Caco-2 (cell line): ENCODE measurements around the gene PLEKHA8. TPM values are rescaled to one million over a fixed set of nuclear protein-coding genes. Genes with fewer than 3 reads are reported as not detected.

ENCODE experiments used
- BruUV-seq: library from RNA; stranded (reverse); fragments of 400-500 nt; replicated peaks from 2 replicates; lab custom pipeline; 2021; lab: Mats Ljungman, UMichigan
- CTCF ChIA-PET: fragments of 300-600 bp; sonication (Branson Sonifier 250); formaldehyde crosslinking; loops from one replicate; lab custom pipeline; 2022; ENCODE audit warnings: antibody characterized with exemption; lab: Charles Lee
- POLR2A ChIA-PET: fragments of 300-600 bp; sonication (Branson Sonifier 250); formaldehyde crosslinking; loops from one replicate; lab custom pipeline; 2022; ENCODE audit warnings: antibody characterized with exemption; lab: Charles Lee
- DNase-seq, 2 experiments: peaks; one replicate each; pipeline versions ENCODE4 v3.0.0 to v3.0.0-alpha.2; 2020 to 2022
- H3K27me3 ChIP-seq: replicated peaks from 2 replicates; pipeline ENCODE4 v1.6.0; 2011; ENCODE audit warnings: low read length; ENCODE audit not compliant: control insufficient read depth, insufficient read depth
- H3K36me3 ChIP-seq: 2 replicates; pipeline ENCODE4 v1.5.1; 2011; ENCODE audit warnings: low read length; ENCODE audit not compliant: control insufficient read depth, insufficient read depth
- H3K4me1 ChIP-seq: fragments of 250-450 bp; sonication (Bioruptor Pico); 2 replicates; pipeline ENCODE4 v1.5.1; 2020; ENCODE audit warnings: mild to moderate bottlenecking
- H3K4me3 ChIP-seq: 2 replicates; pipeline ENCODE4 v1.5.1; 2011; ENCODE audit warnings: low read depth, mild to moderate bottlenecking, control low read depth, low read length
- H3K9me3 ChIP-seq: fragments of 250-450 bp; sonication (Bioruptor Pico); 2 replicates; pipeline ENCODE4 v1.5.1; 2020; ENCODE audit warnings: mild to moderate bottlenecking, moderate library complexity
- H3K27ac Mint-ChIP-seq: one replicate; pipeline ENCODE4 v1.8.0; 2022; ENCODE audit warnings: mixed read lengths; ENCODE audit not compliant: unreplicated experiment
- H3K27me3 Mint-ChIP-seq: one replicate; pipeline ENCODE4 v1.8.0; 2022; ENCODE audit warnings: mixed read lengths; ENCODE audit not compliant: insufficient read depth, unreplicated experiment
- H3K36me3 Mint-ChIP-seq: one replicate; pipeline ENCODE4 v1.8.0; 2022; ENCODE audit warnings: mild to moderate bottlenecking, mixed read lengths; ENCODE audit not compliant: insufficient read depth, unreplicated experiment
- H3K4me1 Mint-ChIP-seq: one replicate; pipeline ENCODE4 v1.8.0; 2022; ENCODE audit warnings: low read depth, mixed read lengths; ENCODE audit not compliant: unreplicated experiment
- H3K4me3 Mint-ChIP-seq: one replicate; pipeline ENCODE4 v1.8.0; 2022; ENCODE audit warnings: mild to moderate bottlenecking, moderate library complexity, mixed read lengths; ENCODE audit not compliant: unreplicated experiment
- H3K9me3 Mint-ChIP-seq: one replicate; pipeline ENCODE4 v1.8.0; 2022; ENCODE audit warnings: mixed read lengths; ENCODE audit not compliant: unreplicated experiment
- intact Hi-C: fragments of 100-400 bp; cut with micrococcal nuclease; formaldehyde crosslinking; loops from one replicate; pipeline ENCODE4 v1.10.0; 2022; ENCODE audit not compliant: unreplicated experiment
- total RNA-seq: library from RNA; stranded (reverse); gene quantifications from 2 replicates; pipeline ENCODE4 v1.2.3, GENCODE V29; 2022
- TF ChIP-seq, protein P1 (sequence below), 2 experiments: fragments of 200-600 bp in 1 of 2; IDR thresholded peaks; 1 replicate in 1 of 2; 2 replicates in 1 of 2; pipeline versions ENCODE4 v1.5.1 to v1.8.0; 2011 to 2022; ENCODE audit warnings: antibody characterized with exemption in 1 of 2, control low read depth in 1 of 2, inconsistent platforms in 1 of 2, low read depth in 1 of 2, low read length in 1 of 2, mild to moderate bottlenecking in 1 of 2, moderate library complexity in 1 of 2; ENCODE audit not compliant: insufficient read depth in 1 of 2, severe bottlenecking in 1 of 2, unreplicated experiment in 1 of 2

The PLEKHA8 gene
- total RNA-seq, 1 experiment from 2014 or later: 32.5 TPM

DNA sequence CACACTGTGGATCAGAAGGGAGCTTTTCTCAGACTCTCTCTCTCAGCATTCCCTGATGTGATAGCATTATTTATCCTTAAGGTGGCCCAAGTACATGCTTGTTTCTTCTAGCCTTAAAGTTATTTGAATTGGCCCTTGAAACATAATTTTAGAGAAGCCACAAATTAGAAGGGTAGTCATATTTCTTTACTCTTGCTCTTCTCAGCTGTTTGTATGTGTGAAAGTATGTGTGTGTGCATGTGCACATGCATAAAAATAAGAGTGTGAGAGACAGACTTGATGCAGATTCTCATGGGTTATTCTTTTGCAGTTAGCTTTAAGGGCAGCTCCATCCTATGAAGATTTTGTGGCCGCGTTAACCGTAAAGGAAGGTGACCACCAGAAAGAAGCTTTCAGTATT lies 50.1 kb downstream of the PLEKHA8 start:
- Mint-ChIP-seq H3K27ac (no peak overlapping the region), H3K36me3 (peaks cover 16% of the 10 kb centered on the region), H3K27me3 (no peaks in the 10 kb centered on the region), H3K4me1 (no peaks in the 10 kb centered on the region), H3K9me3 (no peaks in the 10 kb centered on the region), H3K4me3 (no peak overlapping the region)
- DNase-seq: no peak
- H3K4me3 ChIP-seq: no peak overlapping the region
- BruUV-seq: no TSS peak
- H3K27me3 ChIP-seq: no peaks in the 10 kb centered on the region
- POLR2A ChIA-PET: no interaction called here
- H3K36me3 ChIP-seq: no peaks in the 10 kb centered on the region
- CTCF ChIA-PET: interaction anchor here (0.5 kb wide), 1 partner anchor 346 kb away, joined by 3 read pairs; no protein-coding TSS in a partner anchor
- H3K4me1 ChIP-seq: 0 out of 2 replicates have a peak, but pooled peaks cover 3% of the 10 kb centered on the region
- TF ChIP-seq, protein P1, sequence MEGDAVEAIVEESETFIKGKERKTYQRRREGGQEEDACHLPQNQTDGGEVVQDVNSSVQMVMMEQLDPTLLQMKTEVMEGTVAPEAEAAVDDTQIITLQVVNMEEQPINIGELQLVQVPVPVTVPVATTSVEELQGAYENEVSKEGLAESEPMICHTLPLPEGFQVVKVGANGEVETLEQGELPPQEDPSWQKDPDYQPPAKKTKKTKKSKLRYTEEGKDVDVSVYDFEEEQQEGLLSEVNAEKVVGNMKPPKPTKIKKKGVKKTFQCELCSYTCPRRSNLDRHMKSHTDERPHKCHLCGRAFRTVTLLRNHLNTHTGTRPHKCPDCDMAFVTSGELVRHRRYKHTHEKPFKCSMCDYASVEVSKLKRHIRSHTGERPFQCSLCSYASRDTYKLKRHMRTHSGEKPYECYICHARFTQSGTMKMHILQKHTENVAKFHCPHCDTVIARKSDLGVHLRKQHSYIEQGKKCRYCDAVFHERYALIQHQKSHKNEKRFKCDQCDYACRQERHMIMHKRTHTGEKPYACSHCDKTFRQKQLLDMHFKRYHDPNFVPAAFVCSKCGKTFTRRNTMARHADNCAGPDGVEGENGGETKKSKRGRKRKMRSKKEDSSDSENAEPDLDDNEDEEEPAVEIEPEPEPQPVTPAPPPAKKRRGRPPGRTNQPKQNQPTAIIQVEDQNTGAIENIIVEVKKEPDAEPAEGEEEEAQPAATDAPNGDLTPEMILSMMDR (IDR thresholded peaks at IDR 0.05; ENCODE audit: insufficient read depth in 1 of 2, low read depth in 1 of 2, low read length in 1 of 2, severe bottlenecking in 1 of 2, unreplicated experiment in 1 of 2): no peak
- intact Hi-C loops: no loop called here
- H3K9me3 ChIP-seq: no peaks in the 10 kb centered on the region

DNA sequence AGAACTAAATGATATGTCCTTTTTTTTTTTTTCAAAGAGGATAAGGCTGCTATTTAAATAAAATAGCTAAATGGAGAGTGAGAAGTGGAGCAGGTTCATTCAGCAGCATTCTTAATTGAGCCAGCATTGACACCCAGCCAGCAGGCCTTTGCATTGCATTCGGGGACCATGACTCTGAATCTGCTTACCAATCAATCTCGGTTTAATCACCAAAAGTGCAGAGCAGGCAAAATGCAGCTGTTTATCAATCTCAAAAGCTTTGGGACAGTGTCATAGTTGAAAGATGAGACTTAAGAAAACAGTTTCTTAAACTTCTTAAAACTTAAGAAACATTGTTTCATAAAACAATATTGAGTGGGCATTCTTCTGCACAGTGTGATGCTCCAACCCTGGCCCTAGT lies 51.7 kb downstream of the PLEKHA8 start:
- POLR2A ChIA-PET: no interaction called here
- no peaks in the 10 kb centered on the region for H3K9me3 Mint-ChIP-seq
- intact Hi-C loops: no loop called here
- no TSS peak for BruUV-seq
- H3K4me1 Mint-ChIP-seq: no peaks in the 10 kb centered on the region
- DNase-seq: no peak
- H3K27ac Mint-ChIP-seq: no peak overlapping the region
- H3K4me3 Mint-ChIP-seq: no peak overlapping the region
- no peaks in the 10 kb centered on the region for H3K27me3 ChIP-seq
- H3K36me3 Mint-ChIP-seq: peaks cover 16% of the 10 kb centered on the region
- no peaks in the 10 kb centered on the region for H3K36me3 ChIP-seq
- H3K9me3 ChIP-seq: no peaks in the 10 kb centered on the region
- H3K4me3 ChIP-seq: no peak overlapping the region
- H3K27me3 Mint-ChIP-seq: no peaks in the 10 kb centered on the region
- TF ChIP-seq, protein P1 (IDR thresholded peaks at IDR 0.05; ENCODE audit: insufficient read depth in 1 of 2, low read depth in 1 of 2, low read length in 1 of 2, severe bottlenecking in 1 of 2, unreplicated experiment in 1 of 2): no peak
- CTCF ChIA-PET: no interaction called here
- 0 out of 2 replicates have a peak, but pooled peaks cover 3% of the 10 kb centered on the region for H3K4me1 ChIP-seq

DNA sequence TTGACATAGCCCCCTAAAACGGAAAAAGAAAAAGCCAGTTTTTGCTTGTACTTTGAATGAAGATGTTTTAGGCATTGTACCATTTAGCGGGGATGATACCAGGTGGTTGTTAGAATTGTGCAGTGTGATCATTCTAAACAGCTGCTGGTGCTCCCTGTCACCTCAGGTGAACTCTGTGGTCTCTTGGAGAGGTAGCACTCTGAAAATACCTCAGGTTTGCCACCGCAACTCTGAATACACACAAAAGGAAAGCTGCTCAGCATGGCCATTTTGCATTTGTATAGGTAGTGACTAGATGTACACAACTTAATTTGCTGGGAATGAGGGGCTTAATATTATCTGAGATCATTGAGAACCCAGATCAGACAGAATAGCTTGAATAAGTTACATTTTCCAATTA lies 52.6 kb downstream of the PLEKHA8 start:
- ChIA-PET CTCF (no interaction called here), POLR2A (no interaction called here)
- Mint-ChIP-seq H3K27me3 (no peaks in the 10 kb centered on the region), H3K9me3 (no peaks in the 10 kb centered on the region), H3K27ac (no peak overlapping the region), H3K4me1 (no peaks in the 10 kb centered on the region), H3K4me3 (no peak overlapping the region), H3K36me3 (peaks cover 16% of the 10 kb centered on the region)
- 0 out of 2 replicates have a peak, but pooled peaks cover 3% of the 10 kb centered on the region for H3K4me1 ChIP-seq
- TF ChIP-seq, protein P1 (IDR thresholded peaks at IDR 0.05; ENCODE audit: insufficient read depth in 1 of 2, low read depth in 1 of 2, low read length in 1 of 2, severe bottlenecking in 1 of 2, unreplicated experiment in 1 of 2): no peak
- H3K36me3 ChIP-seq: no peaks in the 10 kb centered on the region
- no peak overlapping the region for H3K4me3 ChIP-seq
- no TSS peak for BruUV-seq
- DNase-seq: no peak
- H3K9me3 ChIP-seq: no peaks in the 10 kb centered on the region
- no peaks in the 10 kb centered on the region for H3K27me3 ChIP-seq
- intact Hi-C loops: no loop called here
